GM12878 (cell line): ENCODE data around the gene TFAP2B. TPM values are rescaled to one million over a fixed set of nuclear protein-coding genes. Genes with fewer than 3 reads are reported as not detected.

ENCODE experiments used
- ATAC-seq: fragments of 200-7000 bp; cut with Tn5 transposase; 3 replicates; pipeline ENCODE4 v1.9.1; 2020; ENCODE audit warnings: mild to moderate bottlenecking, moderate library complexity
- BruUV-seq: library from RNA; stranded (reverse); fragments of 400-500 nt; replicated peaks from 2 replicates; lab custom pipeline; 2021; lab: Mats Ljungman, UMichigan
- CTCF ChIA-PET: fragments of 300-600 bp; sonication (Branson Sonifier 250); formaldehyde crosslinking; extraction: SDS; loops from one replicate; lab custom pipeline; 2021; ENCODE audit warnings: inconsistent platforms; lab: Yijun Ruan, JAX
- POLR2A ChIA-PET: fragments of 350-600 bp; formaldehyde crosslinking; extraction: SDS; loops from one replicate; lab custom pipeline; 2021; ENCODE audit warnings: inconsistent platforms; lab: Charles Lee
- RAD21 ChIA-PET: fragments of 300-600 bp; sonication (Branson Sonifier 250); formaldehyde crosslinking; loops from one replicate; lab custom pipeline; 2023; ENCODE audit warnings: antibody characterized with exemption; ENCODE audit not compliant: unreplicated experiment; lab: Charles Lee
- SMC1A ChIA-PET: fragments of 300-600 bp; sonication (Branson Sonifier 250); formaldehyde crosslinking; loops from one replicate; lab custom pipeline; 2023; ENCODE audit not compliant: unreplicated experiment, uncharacterized antibody; lab: Charles Lee
- DNase-seq: peaks from one replicate; pipeline ENCODE4 v3.0.0-alpha.2; 2011; ENCODE audit warnings: low read depth, low spot score
- FAIRE-seq: peaks from 3 replicates; lab custom pipeline; 2011; peaks lifted over from hg19 to GRCh38; lab: Jason Lieb, UNC
- H2AFZ ChIP-seq: 2 replicates; pipeline ENCODE4 v1.6.0; 2011; ENCODE audit warnings: low read depth, low read length, control low read depth; ENCODE audit not compliant: control insufficient read depth
- H3K27ac ChIP-seq: 2 replicates; pipeline ENCODE4 v1.5.1; 2011; ENCODE audit warnings: control low read depth; ENCODE audit not compliant: control insufficient read depth, insufficient read depth
- H3K27me3 ChIP-seq, 2 experiments: replicated peaks in 1 of 2; 2 replicates each; pipeline versions ENCODE4 v1.6.0 to v1.6.1; 2011; ENCODE audit warnings: low read length in 1 of 2; ENCODE audit not compliant: control insufficient read depth in 2 of 2, insufficient read depth in 2 of 2
- H3K36me3 ChIP-seq, 2 experiments: 2 replicates each; pipeline ENCODE4 v1.5.1; 2011; ENCODE audit warnings: low read length in 1 of 2; ENCODE audit not compliant: control insufficient read depth in 2 of 2, insufficient read depth in 2 of 2
- H3K4me1 ChIP-seq: 2 replicates; pipeline ENCODE4 v1.6.1; 2011; ENCODE audit warnings: mild to moderate bottlenecking, low read length, moderate library complexity, mixed read lengths; ENCODE audit not compliant: control insufficient read depth, insufficient read depth
- H3K4me2 ChIP-seq: 2 replicates; pipeline ENCODE4 v1.6.0; 2011; ENCODE audit warnings: control low read depth; ENCODE audit not compliant: control insufficient read depth, insufficient read depth
- H3K4me3 ChIP-seq: fragments of 200-600 bp; sonication (generic); 2 replicates; pipeline ENCODE4 v1.5.1; 2016
- H3K79me2 ChIP-seq: 2 replicates; pipeline ENCODE4 v1.6.0; 2011; ENCODE audit warnings: low read length; ENCODE audit not compliant: control insufficient read depth, insufficient read depth
- H3K9ac ChIP-seq: 2 replicates; pipeline ENCODE4 v1.8.0; 2011; ENCODE audit warnings: low read length, control low read depth, mixed read lengths; ENCODE audit not compliant: control insufficient read depth, insufficient read depth
- H3K9me3 ChIP-seq: replicated peaks from 3 replicates; pipeline ENCODE4 v1.5.1; 2011; ENCODE audit warnings: mild to moderate bottlenecking, low read length; ENCODE audit not compliant: control insufficient read depth, insufficient read depth
- H4K20me1 ChIP-seq: 2 replicates; pipeline ENCODE4 v1.6.0; 2011; ENCODE audit not compliant: control insufficient read depth, insufficient read depth
- IRF4 ChIP-seq: IDR thresholded peaks from 2 replicates; pipeline ENCODE4 v1.6.1; 2011; ENCODE audit warnings: low read depth, low read length
- NR2F1 ChIP-seq: fragments of 450-650 bp; conservative IDR thresholded peaks from 2 replicates; pipeline ENCODE4 v1.6.1; 2017; ENCODE audit warnings: mild to moderate bottlenecking
- PRDM15 ChIP-seq: fragments of 450-650 bp; formaldehyde crosslinking; IDR thresholded peaks from 2 replicates; pipeline ENCODE4 v1.4.0; 2020; ENCODE audit warnings: mild to moderate bottlenecking, moderate library complexity
- REST ChIP-seq: IDR thresholded peaks from 2 replicates; pipeline ENCODE4 v1.6.1; 2012; ENCODE audit warnings: mild to moderate bottlenecking, low read depth, low read length
- RFX5 ChIP-seq: IDR thresholded peaks from 2 replicates; pipeline ENCODE4 v1.6.1; 2011; ENCODE audit warnings: low read depth, low read length, improper control_type of control experiment
- SMAD1 ChIP-seq: fragments of 450-650 bp; IDR thresholded peaks from 2 replicates; pipeline ENCODE4 v1.6.1; 2018; ENCODE audit warnings: mild to moderate bottlenecking, low read depth; ENCODE audit not compliant: partially characterized antibody
- WGBS: methylation state at CpG from one replicate; pipeline ENCODE4 v1.1.6; 2016; ENCODE audit warnings: low lambda C conversion rate; ENCODE audit not compliant: insufficient replicate concordance, insufficient coverage; ENCODE audit errors: missing lambda C conversion rate; 5-methylcytosine and 5-hydroxymethylcytosine counted together
- in situ Hi-C: fragments of 300-500 bp; cut with MboI; formaldehyde crosslinking; loops from 9 replicates; pipeline ENCODE4 v1.14.3; 2018; ENCODE audit warnings: mixed read lengths
- intact Hi-C: fragments of 100-400 bp; cut with micrococcal nuclease; formaldehyde crosslinking; loops from one replicate; pipeline ENCODE4 v1.14.2; 2022; ENCODE audit not compliant: unreplicated experiment
- polyA plus RNA-seq, 11 experiments: library from polyadenylated mRNA; depleted of rRNA in 4 of 11; unstranded in 6 of 11; stranded (reverse) in 5 of 11; fragments of >200 nt; fragmentation: Nextera tagmentation in 4 of 11; fragmentation: Illumina TruSeq in 1 of 11; extraction: Ambion mirVana in 4 of 11; extraction: Trizol in 1 of 11; gene quantifications; 1 replicate in 1 of 11; 2 replicates in 10 of 11; pipeline versions ENCODE4 v1.2.1 to v1.2.3, GENCODE V29; 2011 to 2016; ENCODE audit warnings: inconsistent platforms in 2 of 11, missing spikeins in 2 of 11, low read depth in 1 of 11
- total RNA-seq, 4 experiments: library from RNA; depleted of rRNA in 3 of 4; stranded (reverse); fragments of >200 nt in 3 of 4; fragmentation: Illumina TruSeq in 1 of 4; extraction: Trizol in 1 of 4; gene quantifications; 2 replicates each; pipeline versions ENCODE4 v1.2.1 to v1.2.3, GENCODE V29; 2013 to 2021

The TFAP2B gene
- total and polyA plus RNA-seq, 10 of the 15 experiments (the other 5 are each of a cell fraction or from before 2014, with no cell fraction given) = 0.03 to 0.15 (median 0.07) TPM; not detected in 5

GRCh38 chr6:50780382-50780781, 38.3 kb upstream of the TFAP2B start:
- no peaks in the 10 kb centered on the region for H3K9me3 ChIP-seq
- RAD21 ChIA-PET = no interaction called here
- TF ChIP-seq RFX5 = no peak
- TF ChIP-seq NR2F1 = no peak
- TF ChIP-seq REST = no peak
- no peak for TF ChIP-seq IRF4
- TF ChIP-seq SMAD1 = no peak
- TF ChIP-seq PRDM15 = no peak
- 57% methylated on average over 5 of the region's 5 CpGs for WGBS
- H3K9ac ChIP-seq = no peak overlapping the region
- no peak for DNase-seq
- no peak overlapping the region for H2AFZ ChIP-seq
- ATAC-seq = no peak
- CTCF ChIA-PET = no interaction called here
- SMC1A ChIA-PET = no interaction called here
- H3K4me1 ChIP-seq = no peaks in the 10 kb centered on the region
- POLR2A ChIA-PET = no interaction called here
- BruUV-seq = no TSS peak
- no peaks in the 10 kb centered on the region for H4K20me1 ChIP-seq
- FAIRE-seq = no peak
- H3K4me3 ChIP-seq = no peak overlapping the region
- H3K27ac ChIP-seq = no peak overlapping the region
- in situ Hi-C loops (no loop called here), intact Hi-C loops (no loop called here)
- H3K4me2 ChIP-seq = no peak overlapping the region
- no peaks in the 10 kb centered on the region for H3K79me2 ChIP-seq
- no peaks in the 10 kb centered on the region for H3K36me3 ChIP-seq
- H3K27me3 ChIP-seq = no peaks in the 10 kb centered on the region
